ENCODE measurements around the gene GLTP. TPM values are rescaled to one million over a fixed set of nuclear protein-coding genes. Genes with fewer than 3 reads are reported as not detected.

GLTP gene
- total and polyA plus RNA-seq, 2 of the 13 experiments (the other 11 are each of a cell fraction or from before 2014, with no cell fraction given), result 10.7 to 12.9 TPM

- TF ChIP-seq ZNF512 (CRISPR knock-in tag; IDR thresholded peaks at IDR 0.05) (no peak), SKIL (CRISPR knock-in tag; IDR thresholded peaks at IDR 0.05; ENCODE audit: borderline replicate concordance) (no peak), FUBP1 (CRISPR knock-in tag; IDR thresholded peaks at IDR 0.05; ENCODE audit: borderline replicate concordance) (no peak), ZNF260 (CRISPR knock-in tag; IDR thresholded peaks at IDR 0.05; ENCODE audit: borderline replicate concordance, low read depth) (no peak), IRF9 (CRISPR knock-in tag; IDR thresholded peaks at IDR 0.05; ENCODE audit: borderline replicate concordance) (peak; percentile 22; the same call in 1 of the 2 replicates), ZFY (CRISPR knock-in tag; IDR thresholded peaks at IDR 0.05) (peak; percentile 49; the same call in 1 of the 2 replicates), ZNF552 (CRISPR knock-in tag; IDR thresholded peaks at IDR 0.05; ENCODE audit: borderline replicate concordance) (no peak), RAD21 (CRISPR knock-in tag; IDR thresholded peaks at IDR 0.05) (peak; percentile 73), IKZF5 (CRISPR knock-in tag; IDR thresholded peaks at IDR 0.05) (0 out of 2 replicates have a peak, but pooled peaks have one; percentile 36), FLYWCH1 (CRISPR knock-in tag; IDR thresholded peaks at IDR 0.05) (no peak), TFDP2 (CRISPR knock-in tag; IDR thresholded peaks at IDR 0.05) (peak; percentile 48; the same call in 1 of the 2 replicates), AKNA (CRISPR knock-in tag; IDR thresholded peaks at IDR 0.05; ENCODE audit: borderline replicate concordance) (no peak), XRCC5 (optimal IDR thresholded peaks at IDR 0.05; ENCODE audit: low read length) (peak; percentile 57)
These were observed 30.6 kb upstream of the GLTP start (continued) for GRCh38 chr12:109910969-109911348.
